ENCODE data around the gene SECISBP2L. TPM values are rescaled to one million over a fixed set of nuclear protein-coding genes. Genes with fewer than 3 reads are reported as not detected.

The SECISBP2L gene
- total RNA-seq (10 to 100 TPM; 39.3 to 75.8 (median 55.8) TPM), polyA plus RNA-seq (10 to 100 TPM; 20.2 to 30.6 TPM), total RNA-seq (107 reads per million, percentile 85 among the genes with 10 or more reads in this experiment)

DNA sequence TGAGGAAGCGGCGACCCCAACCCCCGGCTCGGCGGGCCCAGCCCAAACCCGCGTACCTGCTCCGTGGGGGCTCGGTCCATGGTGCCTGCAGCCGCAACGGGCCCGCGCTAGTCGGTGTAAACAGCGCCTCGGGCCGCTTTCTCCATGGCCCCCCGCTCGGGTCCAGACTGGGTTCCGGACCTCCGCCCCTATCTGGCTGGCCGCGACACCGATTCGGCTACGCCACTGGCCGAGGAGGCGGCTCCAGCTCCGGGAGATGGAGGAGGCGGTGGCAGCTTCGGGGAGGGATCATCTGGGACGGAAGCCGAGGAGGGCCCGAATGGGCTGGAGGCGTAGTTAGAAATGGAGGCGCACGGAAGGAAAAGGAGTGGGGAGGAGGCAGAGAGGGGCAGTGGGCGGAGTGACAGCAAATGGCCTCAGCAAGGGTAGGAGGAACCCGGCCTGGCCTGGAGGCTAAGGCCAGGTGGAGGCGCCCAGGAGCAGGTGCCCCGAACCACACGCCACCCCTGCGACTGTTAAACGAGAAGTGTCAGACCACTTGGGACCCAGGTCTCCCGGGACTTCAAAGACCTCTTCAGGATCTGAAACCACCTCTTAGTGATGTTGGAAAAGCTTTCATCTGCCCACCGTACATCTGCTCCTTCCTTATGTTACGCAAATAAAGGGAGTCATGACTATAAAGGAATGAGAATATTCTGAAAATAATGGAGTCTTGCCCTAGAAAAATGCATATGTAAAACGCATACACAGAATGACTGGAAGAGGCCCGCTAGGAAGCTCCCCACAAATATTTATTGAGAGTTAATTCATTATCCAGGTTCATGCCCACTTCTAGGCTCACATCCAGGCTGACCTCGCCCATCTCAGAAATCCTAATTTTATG lies at the start of gene SECISBP2L:
TSS of gene SECISBP2L (minus strand) at position 227 of the 883 bp plus-strand sequence. CDS start at position 80, 147 bp downstream.
- peak; percentile 98 for ATAC-seq
- Histone ChIP-seq H3K4me3 (ENCODE audit: low read length) (peak within 1 kb of the TSS; percentile 86), H3K4me1 (ENCODE audit: control insufficient read depth in 2 of 2, insufficient read depth in 2 of 2, low read length in 2 of 2) (peaks cover 16 to 18% of the 10 kb centered on the region in 2 donors), H3K27me3 (ENCODE audit: control insufficient read depth in 2 of 2, insufficient read depth in 2 of 2, low read length in 2 of 2) (no peaks in the 10 kb centered on the region), H3K27ac (ENCODE audit: low read depth, low read length) (peak within 1 kb of the TSS; percentile 82), H3K36me3 (ENCODE audit: control insufficient read depth in 2 of 3, insufficient read depth in 3 of 3, low read length in 3 of 3) (peaks cover 0 to 6% (median 0%) of the 10 kb centered on the region in 3 experiments), H3K9me3 (ENCODE audit: control insufficient read depth in 2 of 3, low read length in 3 of 3) (no peaks in the 10 kb centered on the region)
- ChIA-PET POLR2A (interaction anchor here (0.5 to 4.5 kb wide), 9 partner anchors 8 to 1692 kb away, joined by 3 to 51 read pairs (median 4); partner anchors contain the start of genes EID1 and GALK2), CTCF (interaction anchor here (0.6 to 1.9 kb wide), 6 partner anchors 9 to 104 kb away, joined by 3 to 10 read pairs (median 3); no protein-coding TSS in a partner anchor)
- Mint-ChIP-seq H3K27me3 (no peaks in the 10 kb centered on the region), H3K36me3 (peaks cover 0 to 4% (median 3%) of the 10 kb centered on the region in 5 donors), H3K4me1 (peaks cover 23 to 41% (median 34%) of the 10 kb centered on the region in 7 donors), H3K4me3 (peak within 1 kb of the TSS; percentile 96 to 99 (median 98)), H3K9me3 (peaks cover 0 to 7% (median 0%) of the 10 kb centered on the region in 11 donors), H3K27ac (peak within 1 kb of the TSS; percentile 91 to 97 (median 93))
- intact Hi-C loops (cut with micrococcal nuclease) = loop anchor here (1.0 to 10.0 kb wide), 15 partner anchors 18 to 1861 kb away; partner anchors contain the start of genes AP4E1 (in 2 of the 2), CEP152 (in 2 of the 2), COPS2 (in 2 of the 2) and DUT (in 2 of the 2)
- DNase-seq = peak; percentile 73 to 92 (median 91)

GRCh38 chr15:49094923-49095322 lies 48.7 kb upstream of the SECISBP2L start:
- no peak overlapping the region for H3K27ac ChIP-seq (ENCODE audit: low read depth, low read length)
- H3K36me3 Mint-ChIP-seq = peaks cover 0 to 10% (median 8%) of the 10 kb centered on the region in 5 donors
- H3K27me3 Mint-ChIP-seq = no peaks in the 10 kb centered on the region
- ATAC-seq (no peak), DNase-seq (no peak)
- H3K27ac Mint-ChIP-seq = no peak overlapping the region
- H3K4me3 Mint-ChIP-seq = no peak overlapping the region
- no peaks in the 10 kb centered on the region for H3K9me3 ChIP-seq (ENCODE audit: control insufficient read depth in 2 of 3, low read length in 3 of 3)
- H3K4me3 ChIP-seq (ENCODE audit: low read length) = no peak overlapping the region
- ChIA-PET POLR2A (no interaction called here), CTCF (interaction anchor here (0.6 to 0.8 kb wide), 2 partner anchors 9 to 233 kb away, joined by 4 to 5 read pairs; no protein-coding TSS in a partner anchor)
- H3K27me3 ChIP-seq (ENCODE audit: control insufficient read depth in 2 of 2, insufficient read depth in 2 of 2, low read length in 2 of 2) = no peaks in the 10 kb centered on the region
- intact Hi-C loops (cut with micrococcal nuclease) = no loop called here
- H3K4me1 ChIP-seq (ENCODE audit: control insufficient read depth in 2 of 2, insufficient read depth in 2 of 2, low read length in 2 of 2) = no peaks in the 10 kb centered on the region
- H3K9me3 Mint-ChIP-seq = no peaks in the 10 kb centered on the region
- H3K36me3 ChIP-seq (ENCODE audit: control insufficient read depth in 2 of 3, insufficient read depth in 3 of 3, low read length in 3 of 3) = no peaks in the 10 kb centered on the region
- H3K4me1 Mint-ChIP-seq = no peaks in the 10 kb centered on the region

- H3K27me3 ChIP-seq (ENCODE audit: control insufficient read depth in 2 of 2, insufficient read depth in 2 of 2, low read length in 2 of 2) = no peaks in the 10 kb centered on the region
- POLR2A ChIA-PET = interaction anchor here (0.6 kb wide), 1 partner anchor 27 kb away, joined by 3 read pairs; no protein-coding TSS in a partner anchor
- H3K27ac Mint-ChIP-seq = peak overlapping the region in 3 of 9 donors; percentile 5 to 53 (median 11)
- H3K9me3 ChIP-seq (ENCODE audit: control insufficient read depth in 2 of 3, low read length in 3 of 3) = no peaks in the 10 kb centered on the region
- no peak overlapping the region for H3K27ac ChIP-seq (ENCODE audit: low read depth, low read length)
- no peak overlapping the region for H3K4me3 ChIP-seq (ENCODE audit: low read length)
- H3K4me1 Mint-ChIP-seq = no peaks in the 10 kb centered on the region
- no peaks in the 10 kb centered on the region for H3K36me3 ChIP-seq (ENCODE audit: control insufficient read depth in 2 of 3, insufficient read depth in 3 of 3, low read length in 3 of 3)
- CTCF ChIA-PET = no interaction called here
- DNase-seq = no peak
- no peak for ATAC-seq
- no peak overlapping the region for H3K4me3 Mint-ChIP-seq
- H3K36me3 Mint-ChIP-seq = peaks cover 0 to 8% (median 6%) of the 10 kb centered on the region in 5 donors
- H3K9me3 Mint-ChIP-seq = no peaks in the 10 kb centered on the region
- no peaks in the 10 kb centered on the region for H3K27me3 Mint-ChIP-seq
- intact Hi-C loops (cut with micrococcal nuclease) = no loop called here
- H3K4me1 ChIP-seq (ENCODE audit: control insufficient read depth in 2 of 2, insufficient read depth in 2 of 2, low read length in 2 of 2) = no peaks in the 10 kb centered on the region
These were observed 47.2 kb upstream of the SECISBP2L start for GRCh38 chr15:49093252-49094105.

DNA sequence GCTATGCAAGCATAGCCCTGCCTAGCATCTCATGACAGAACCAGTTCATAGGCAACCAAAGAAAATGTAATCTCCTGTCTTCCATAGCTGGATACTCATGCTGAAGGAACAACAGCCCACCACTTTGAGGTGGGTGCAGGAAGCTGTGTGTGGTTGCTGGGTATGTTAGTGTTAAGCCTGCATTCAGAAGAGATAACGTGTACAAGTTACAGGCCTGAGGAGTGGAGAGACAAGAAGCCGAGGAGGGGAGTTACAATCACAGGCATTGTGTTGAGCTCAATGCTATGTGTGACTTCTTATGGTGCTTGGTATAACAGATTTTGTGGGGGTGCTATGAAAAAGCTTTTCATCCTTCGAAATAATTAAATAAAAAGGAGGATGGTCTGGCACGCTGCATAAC lies 42.8 kb upstream of the SECISBP2L start:
- POLR2A ChIA-PET = no interaction called here
- H3K27me3 Mint-ChIP-seq = peaks cover 0 to 6% (median 0%) of the 10 kb centered on the region in 5 donors
- no peak for DNase-seq
- Histone ChIP-seq H3K27ac (ENCODE audit: low read depth, low read length) (no peak overlapping the region), H3K4me3 (ENCODE audit: low read length) (no peak overlapping the region), H3K27me3 (ENCODE audit: control insufficient read depth in 2 of 2, insufficient read depth in 2 of 2, low read length in 2 of 2) (no peaks in the 10 kb centered on the region), H3K9me3 (ENCODE audit: control insufficient read depth in 2 of 3, low read length in 3 of 3) (no peaks in the 10 kb centered on the region), H3K4me1 (ENCODE audit: control insufficient read depth in 2 of 2, insufficient read depth in 2 of 2, low read length in 2 of 2) (no peaks in the 10 kb centered on the region), H3K36me3 (ENCODE audit: control insufficient read depth in 2 of 3, insufficient read depth in 3 of 3, low read length in 3 of 3) (no peaks in the 10 kb centered on the region)
- H3K4me1 Mint-ChIP-seq = no peaks in the 10 kb centered on the region
- H3K9me3 Mint-ChIP-seq = no peaks in the 10 kb centered on the region
- ATAC-seq = no peak
- CTCF ChIA-PET = no interaction called here
- H3K27ac Mint-ChIP-seq = no peak overlapping the region
- no peaks in the 10 kb centered on the region for H3K36me3 Mint-ChIP-seq
- intact Hi-C loops (cut with micrococcal nuclease) = no loop called here
- no peak overlapping the region for H3K4me3 Mint-ChIP-seq

GRCh38 chr15:49085696-49086459 lies 39.6 kb upstream of the SECISBP2L start:
- DNase-seq = no peak
- H3K4me3 ChIP-seq (ENCODE audit: low read length) = no peak overlapping the region
- Mint-ChIP-seq H3K4me3 (no peak overlapping the region), H3K4me1 (no peaks in the 10 kb centered on the region), H3K36me3 (peaks cover 0 to 3% (median 0%) of the 10 kb centered on the region in 5 donors), H3K27ac (peak overlapping the region in 1 of 9 donors; percentile 42), H3K9me3 (no peaks in the 10 kb centered on the region), H3K27me3 (peaks cover 0 to 6% (median 0%) of the 10 kb centered on the region in 5 donors)
- H3K4me1 ChIP-seq (ENCODE audit: control insufficient read depth in 2 of 2, insufficient read depth in 2 of 2, low read length in 2 of 2) = no peaks in the 10 kb centered on the region
- H3K27me3 ChIP-seq (ENCODE audit: control insufficient read depth in 2 of 2, insufficient read depth in 2 of 2, low read length in 2 of 2) = no peaks in the 10 kb centered on the region
- no peak overlapping the region for H3K27ac ChIP-seq (ENCODE audit: low read depth, low read length)
- POLR2A ChIA-PET = no interaction called here
- no peaks in the 10 kb centered on the region for H3K9me3 ChIP-seq (ENCODE audit: control insufficient read depth in 2 of 3, low read length in 3 of 3)
- intact Hi-C loops (cut with micrococcal nuclease) = no loop called here
- ATAC-seq = no peak
- H3K36me3 ChIP-seq (ENCODE audit: control insufficient read depth in 2 of 3, insufficient read depth in 3 of 3, low read length in 3 of 3) = no peaks in the 10 kb centered on the region
- CTCF ChIA-PET = interaction anchor here (0.5 to 0.6 kb wide), 3 partner anchors 9 to 137 kb away, joined by 3 to 5 read pairs (median 3); no protein-coding TSS in a partner anchor

DNA sequence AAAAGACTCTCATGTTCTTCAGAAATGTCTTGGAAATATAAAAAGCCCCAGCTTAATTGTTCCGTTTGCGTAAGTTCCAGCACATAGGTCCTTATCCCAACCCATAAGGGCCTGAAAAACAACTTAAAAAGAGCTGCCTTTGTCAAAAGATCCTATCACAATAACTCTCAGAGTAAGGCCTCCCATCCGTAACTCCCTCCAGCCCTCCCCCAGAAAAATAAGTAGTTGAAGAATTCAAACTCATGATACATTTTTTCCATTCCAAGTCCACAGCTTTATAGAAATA lies 38.0 kb upstream of the SECISBP2L start:
- no peaks in the 10 kb centered on the region for H3K27me3 ChIP-seq (ENCODE audit: control insufficient read depth in 2 of 2, insufficient read depth in 2 of 2, low read length in 2 of 2)
- H3K4me3 ChIP-seq (ENCODE audit: low read length) = no peak overlapping the region
- ATAC-seq = no peak
- peaks cover 0 to 3% (median 0%) of the 10 kb centered on the region in 5 donors for H3K36me3 Mint-ChIP-seq
- H3K27me3 Mint-ChIP-seq = peaks cover 0 to 12% (median 4%) of the 10 kb centered on the region in 5 donors
- no peak for DNase-seq
- no peak overlapping the region for H3K27ac Mint-ChIP-seq
- no peaks in the 10 kb centered on the region for H3K4me1 Mint-ChIP-seq
- intact Hi-C loops (cut with micrococcal nuclease) = no loop called here
- H3K4me3 Mint-ChIP-seq = no peak overlapping the region
- no peak overlapping the region for H3K27ac ChIP-seq (ENCODE audit: low read depth, low read length)
- H3K4me1 ChIP-seq (ENCODE audit: control insufficient read depth in 2 of 2, insufficient read depth in 2 of 2, low read length in 2 of 2) = no peaks in the 10 kb centered on the region
- H3K9me3 Mint-ChIP-seq = no peaks in the 10 kb centered on the region
- ChIA-PET POLR2A (no interaction called here), CTCF (no interaction called here)
- H3K36me3 ChIP-seq (ENCODE audit: control insufficient read depth in 2 of 3, insufficient read depth in 3 of 3, low read length in 3 of 3) = no peaks in the 10 kb centered on the region
- H3K9me3 ChIP-seq (ENCODE audit: control insufficient read depth in 2 of 3, low read length in 3 of 3) = no peaks in the 10 kb centered on the region
